ENCODE results near the gene MARVELD3. TPM values are rescaled to one million over a fixed set of nuclear protein-coding genes. Genes with fewer than 3 reads are reported as not detected.
A peak's percentile ranks its signal among the peaks of the same experiment; 100 is the strongest.

MARVELD3 gene
- total and polyA plus RNA-seq, 4 experiments from 2014 or later: not detected

GRCh38 chr16:71623597-71623996, 2.4 kb upstream of the MARVELD3 start:
- Mint-ChIP-seq H3K27ac (no peak overlapping the region), H3K9me3 (peaks cover 0 to 3% (median 0%) of the 10 kb centered on the region in 8 donors), H3K4me1 (peaks cover 8 to 20% (median 14%) of the 10 kb centered on the region in 4 donors), H3K36me3 (no peaks in the 10 kb centered on the region), H3K27me3 (peaks cover 7 to 10% of the 10 kb centered on the region in 2 donors), H3K4me3 (no peak overlapping the region)
- POLR2A ChIA-PET (ENCODE audit: partially characterized antibody): no interaction called here
- intact Hi-C loops (cut with micrococcal nuclease): no loop called here
- H3K4me1 ChIP-seq (ENCODE audit: insufficient read depth, low read length): peaks cover 20% of the 10 kb centered on the region
- H3K4me3 ChIP-seq (ENCODE audit: low read length in 2 of 2): no peak overlapping the region
- no peaks in the 10 kb centered on the region for H3K9me3 ChIP-seq (ENCODE audit: control insufficient read depth in 1 of 2, low read length in 2 of 2)
- no peak for DNase-seq
- no peaks in the 10 kb centered on the region for H3K27me3 ChIP-seq (ENCODE audit: insufficient read depth, low read length)
- no peaks in the 10 kb centered on the region for H3K36me3 ChIP-seq (ENCODE audit: insufficient read depth, low read length)
- no peak overlapping the region for H3K27ac ChIP-seq (ENCODE audit: low read depth, low read length)
- CTCF ChIA-PET (ENCODE audit: partially characterized antibody): interaction anchor here (1.7 kb wide), 1 partner anchor 13 kb away, joined by 6 read pairs; no protein-coding TSS in a partner anchor

GRCh38 chr16:71625113-71625850, 702 bp upstream of the MARVELD3 start:
- H3K36me3 ChIP-seq (ENCODE audit: insufficient read depth, low read length): no peaks in the 10 kb centered on the region
- no peaks in the 10 kb centered on the region for H3K27me3 ChIP-seq (ENCODE audit: insufficient read depth, low read length)
- no peaks in the 10 kb centered on the region for H3K36me3 Mint-ChIP-seq
- H3K4me3 Mint-ChIP-seq: peak overlapping the region in 7 of 8 donors; percentile 17 to 77 (median 63)
- DNase-seq: no peak
- peaks cover 8 to 10% of the 10 kb centered on the region in 2 donors for H3K27me3 Mint-ChIP-seq
- intact Hi-C loops (cut with micrococcal nuclease): no loop called here
- peaks cover 8 to 20% (median 14%) of the 10 kb centered on the region in 4 donors for H3K4me1 Mint-ChIP-seq
- CTCF ChIA-PET (ENCODE audit: partially characterized antibody): interaction anchor here (1.0 kb wide), 1 partner anchor 14 kb away, joined by 4 read pairs; no protein-coding TSS in a partner anchor
- peaks cover 0 to 3% (median 0%) of the 10 kb centered on the region in 8 donors for H3K9me3 Mint-ChIP-seq
- POLR2A ChIA-PET (ENCODE audit: partially characterized antibody): interaction anchor here (0.6 kb wide), 1 partner anchor 60 kb away, joined by 3 read pairs; no protein-coding TSS in a partner anchor
- peak overlapping the region in 1 of 2 donors; percentile 44 for H3K4me3 ChIP-seq (ENCODE audit: low read length in 2 of 2)
- no peak overlapping the region for H3K27ac ChIP-seq (ENCODE audit: low read depth, low read length)
- no peaks in the 10 kb centered on the region for H3K9me3 ChIP-seq (ENCODE audit: control insufficient read depth in 1 of 2, low read length in 2 of 2)
- peaks cover 20% of the 10 kb centered on the region for H3K4me1 ChIP-seq (ENCODE audit: insufficient read depth, low read length)
- no peak overlapping the region for H3K27ac Mint-ChIP-seq

GRCh38 chr16:71626858-71627213, 852 bp downstream of the MARVELD3 start:
- Mint-ChIP-seq H3K27me3 (peaks cover 6 to 10% of the 10 kb centered on the region in 2 donors), H3K27ac (no peak overlapping the region), H3K4me1 (peaks cover 7 to 9% (median 8%) of the 10 kb centered on the region in 4 donors), H3K4me3 (peak overlapping the region in 6 of 8 donors; percentile 9 to 61 (median 54)), H3K36me3 (no peaks in the 10 kb centered on the region), H3K9me3 (peaks cover 0 to 3% (median 0%) of the 10 kb centered on the region in 8 donors)
- Histone ChIP-seq H3K27ac (ENCODE audit: low read depth, low read length) (no peak overlapping the region), H3K9me3 (ENCODE audit: control insufficient read depth in 1 of 2, low read length in 2 of 2) (no peaks in the 10 kb centered on the region), H3K36me3 (ENCODE audit: insufficient read depth, low read length) (no peaks in the 10 kb centered on the region), H3K4me1 (ENCODE audit: insufficient read depth, low read length) (peaks cover 18% of the 10 kb centered on the region), H3K27me3 (ENCODE audit: insufficient read depth, low read length) (no peaks in the 10 kb centered on the region), H3K4me3 (ENCODE audit: low read length in 2 of 2) (no peak overlapping the region)
- CTCF ChIA-PET (ENCODE audit: partially characterized antibody): interaction anchor here (0.7 kb wide), 1 partner anchor 936 kb away, joined by 3 read pairs; no protein-coding TSS in a partner anchor
- DNase-seq: no peak
- intact Hi-C loops (cut with micrococcal nuclease): no loop called here
- POLR2A ChIA-PET (ENCODE audit: partially characterized antibody): no interaction called here

- Mint-ChIP-seq H3K4me3 (peak overlapping the region in 2 of 8 donors; percentile 12 to 25), H3K27ac (no peak overlapping the region), H3K27me3 (peaks cover 6 to 10% of the 10 kb centered on the region in 2 donors), H3K36me3 (no peaks in the 10 kb centered on the region), H3K9me3 (peaks cover 0 to 2% (median 0%) of the 10 kb centered on the region in 8 donors), H3K4me1 (peaks cover 0 to 2% (median under 1%) of the 10 kb centered on the region in 4 donors)
- no peak overlapping the region for H3K27ac ChIP-seq (ENCODE audit: low read depth, low read length)
- H3K4me3 ChIP-seq (ENCODE audit: low read length in 2 of 2): no peak overlapping the region
- no peaks in the 10 kb centered on the region for H3K27me3 ChIP-seq (ENCODE audit: insufficient read depth, low read length)
- peaks cover 9% of the 10 kb centered on the region for H3K4me1 ChIP-seq (ENCODE audit: insufficient read depth, low read length)
- H3K36me3 ChIP-seq (ENCODE audit: insufficient read depth, low read length): no peaks in the 10 kb centered on the region
- no peaks in the 10 kb centered on the region for H3K9me3 ChIP-seq (ENCODE audit: control insufficient read depth in 1 of 2, low read length in 2 of 2)
- ChIA-PET CTCF (ENCODE audit: partially characterized antibody) (interaction anchor here (1.4 kb wide), 1 partner anchor 16 kb away, joined by 4 read pairs; no protein-coding TSS in a partner anchor), POLR2A (ENCODE audit: partially characterized antibody) (no interaction called here)
- intact Hi-C loops (cut with micrococcal nuclease): no loop called here
- DNase-seq: no peak
Measured at GRCh38 chr16:71627731-71628181, 1.8 kb downstream of the MARVELD3 start.

GRCh38 chr16:71628810-71629209, 2.8 kb downstream of the MARVELD3 start:
- POLR2A ChIA-PET (ENCODE audit: partially characterized antibody): no interaction called here
- peaks cover 0 to 2% (median 0%) of the 10 kb centered on the region in 8 donors for H3K9me3 Mint-ChIP-seq
- CTCF ChIA-PET (ENCODE audit: partially characterized antibody): interaction anchor here (1.4 kb wide), 1 partner anchor 17 kb away, joined by 4 read pairs; no protein-coding TSS in a partner anchor
- H3K27ac Mint-ChIP-seq: no peak overlapping the region
- Histone ChIP-seq H3K27me3 (ENCODE audit: insufficient read depth, low read length) (no peaks in the 10 kb centered on the region), H3K4me3 (ENCODE audit: low read length in 2 of 2) (no peak overlapping the region), H3K9me3 (ENCODE audit: control insufficient read depth in 1 of 2, low read length in 2 of 2) (no peaks in the 10 kb centered on the region), H3K4me1 (ENCODE audit: insufficient read depth, low read length) (peaks cover 9% of the 10 kb centered on the region), H3K36me3 (ENCODE audit: insufficient read depth, low read length) (no peaks in the 10 kb centered on the region), H3K27ac (ENCODE audit: low read depth, low read length) (no peak overlapping the region)
- H3K27me3 Mint-ChIP-seq: peaks cover 6 to 10% of the 10 kb centered on the region in 2 donors
- intact Hi-C loops (cut with micrococcal nuclease): no loop called here
- no peak for DNase-seq
- H3K4me1 Mint-ChIP-seq: peaks cover 0 to 2% (median under 1%) of the 10 kb centered on the region in 4 donors
- no peak overlapping the region for H3K4me3 Mint-ChIP-seq
- H3K36me3 Mint-ChIP-seq: no peaks in the 10 kb centered on the region

- H3K4me3 Mint-ChIP-seq: no peak overlapping the region
- Histone ChIP-seq H3K36me3 (ENCODE audit: insufficient read depth, low read length) (no peaks in the 10 kb centered on the region), H3K9me3 (ENCODE audit: control insufficient read depth in 1 of 2, low read length in 2 of 2) (no peaks in the 10 kb centered on the region), H3K27ac (ENCODE audit: low read depth, low read length) (no peak overlapping the region), H3K4me3 (ENCODE audit: low read length in 2 of 2) (no peak overlapping the region), H3K4me1 (ENCODE audit: insufficient read depth, low read length) (peaks cover 9% of the 10 kb centered on the region), H3K27me3 (ENCODE audit: insufficient read depth, low read length) (no peaks in the 10 kb centered on the region)
- intact Hi-C loops (cut with micrococcal nuclease): no loop called here
- H3K36me3 Mint-ChIP-seq: no peaks in the 10 kb centered on the region
- ChIA-PET CTCF (ENCODE audit: partially characterized antibody) (interaction anchor here (0.7 kb wide), 1 partner anchor 18 kb away, joined by 3 read pairs; no protein-coding TSS in a partner anchor), POLR2A (ENCODE audit: partially characterized antibody) (no interaction called here)
- DNase-seq: no peak
- H3K4me1 Mint-ChIP-seq: peaks cover 0 to 2% (median under 1%) of the 10 kb centered on the region in 4 donors
- H3K27ac Mint-ChIP-seq: peak overlapping the region in 1 of 7 donors; percentile 61
- H3K9me3 Mint-ChIP-seq: peaks cover 0 to 2% (median 0%) of the 10 kb centered on the region in 8 donors
- peaks cover 6 to 10% of the 10 kb centered on the region in 2 donors for H3K27me3 Mint-ChIP-seq
Measured at GRCh38 chr16:71629278-71630016, 3.5 kb downstream of the MARVELD3 start.

- H3K4me3 ChIP-seq (ENCODE audit: low read length in 2 of 2): no peak overlapping the region
- H3K9me3 ChIP-seq (ENCODE audit: control insufficient read depth in 1 of 2, low read length in 2 of 2): no peaks in the 10 kb centered on the region
- Mint-ChIP-seq H3K27me3 (peaks cover 5 to 10% of the 10 kb centered on the region in 2 donors), H3K36me3 (no peaks in the 10 kb centered on the region), H3K9me3 (peaks cover 0 to 2% (median 0%) of the 10 kb centered on the region in 8 donors), H3K4me3 (no peak overlapping the region), H3K4me1 (peaks cover 0 to 2% (median 0%) of the 10 kb centered on the region in 4 donors), H3K27ac (no peak overlapping the region)
- ChIA-PET POLR2A (ENCODE audit: partially characterized antibody) (no interaction called here), CTCF (ENCODE audit: partially characterized antibody) (interaction anchor here (1.2 kb wide), 1 partner anchor 20 kb away, joined by 3 read pairs; no protein-coding TSS in a partner anchor)
- no peak overlapping the region for H3K27ac ChIP-seq (ENCODE audit: low read depth, low read length)
- DNase-seq: no peak
- no peaks in the 10 kb centered on the region for H3K36me3 ChIP-seq (ENCODE audit: insufficient read depth, low read length)
- H3K27me3 ChIP-seq (ENCODE audit: insufficient read depth, low read length): no peaks in the 10 kb centered on the region
- peaks cover 6% of the 10 kb centered on the region for H3K4me1 ChIP-seq (ENCODE audit: insufficient read depth, low read length)
- intact Hi-C loops (cut with micrococcal nuclease): no loop called here
Measured at GRCh38 chr16:71630808-71631207, 4.8 kb downstream of the MARVELD3 start.
